Sigmoid colon (tissue), 7 donors: ENCODE results near the gene LILRA5. TPM values are rescaled to one million over a fixed set of nuclear protein-coding genes. Genes with fewer than 3 reads are reported as not detected.
"Not testable (repeated sequence)": the region's sequence is repeated elsewhere in the genome, so short reads cannot be mapped to it uniquely, and the experiment has no call there.

Experiments
- DNase-seq: peaks from one replicate; pipeline ENCODE4 v3.0.0-alpha.2; 2019
- H3K27ac ChIP-seq, 4 donors: fragments of 200-600 bp; sonication (generic); one replicate each; pipeline ENCODE4 v1.5.1; 2016 to 2019; ENCODE audit warnings: mild to moderate bottlenecking in 1 of 4
- H3K27me3 ChIP-seq, 3 donors: fragments of 200-600 bp; sonication (generic); one replicate each; pipeline ENCODE4 v1.5.1; 2019; ENCODE audit warnings: mild to moderate bottlenecking in 1 of 3
- H3K36me3 ChIP-seq, 4 donors: fragments of 200-600 bp; sonication (generic); one replicate each; pipeline ENCODE4 v1.5.1; 2016 to 2019
- H3K4me1 ChIP-seq, 4 donors: fragments of 200-600 bp; sonication (generic); one replicate each; pipeline ENCODE4 v1.5.1; 2017 to 2019
- H3K4me3 ChIP-seq, 4 donors: fragments of 200-600 bp; sonication (generic); one replicate each; pipeline ENCODE4 v1.5.1; 2017 to 2019; ENCODE audit warnings: mild to moderate bottlenecking in 2 of 4, moderate library complexity in 1 of 4
- H3K9me3 ChIP-seq, 4 donors: fragments of 200-600 bp in 3 of 4; sonication (generic) in 3 of 4; one replicate each; pipeline versions ENCODE4 v1.5.1 to v1.6.1; 2013 to 2019
- EP300 ChIP-seq, 4 donors: sonication (generic); formaldehyde crosslinking; IDR thresholded peaks; one replicate each; pipeline ENCODE4 v1.6.1; 2017; ENCODE audit warnings: antibody characterized with exemption in 4 of 4
- POLR2A ChIP-seq, 2 donors: fragments of 450-650 bp; IDR thresholded peaks; one replicate each; pipeline ENCODE4 v1.6.1; 2016; ENCODE audit warnings: antibody characterized with exemption in 2 of 2, mild to moderate bottlenecking in 2 of 2, moderate library complexity in 2 of 2
- POLR2AphosphoS5 ChIP-seq, 4 donors: sonication (generic); formaldehyde crosslinking; IDR thresholded peaks; one replicate each; pipeline ENCODE4 v1.6.1; 2017; ENCODE audit warnings: antibody characterized with exemption in 4 of 4
- WGBS, 2 donors: extraction: QIAGEN DNeasy Blood & Tissue Kit; methylation state at CpG; one replicate each; pipeline ENCODE4 v1.1.7; 2013; 5-methylcytosine and 5-hydroxymethylcytosine counted together
- intact Hi-C: fragments of 100-400 bp; cut with DNase I; formaldehyde crosslinking; loops from one replicate; pipeline ENCODE4 v1.15.1; 2023
- polyA plus RNA-seq, 3 donors: library from polyadenylated mRNA; stranded (reverse); fragments of 200-250 nt; gene quantifications; one replicate each; pipeline ENCODE4 v1.2.3, GENCODE V29; 2013
- total RNA-seq, 4 donors: library from RNA; depleted of rRNA; stranded (reverse); fragments of >200 nt; gene quantifications; one replicate each; pipeline ENCODE4 v1.1.0, GENCODE V29; 2016
- TF ChIP-seq, protein P1 (sequence below), 4 experiments: fragments of 450-650 bp in 3 of 4; fragments of 200-600 bp in 1 of 4; IDR thresholded peaks; one replicate each; pipeline ENCODE4 v1.5.1; 2016 to 2019; ENCODE audit warnings: antibody characterized with exemption in 4 of 4, mild to moderate bottlenecking in 3 of 4, moderate library complexity in 2 of 4
- donor health status: healthy with polysubstance abuse.
- donor health status: Bipolar disorder and iron deficiency.
- donor health status: healthy.

Gene LILRA5
- total and polyA plus RNA-seq, 7 donors: 2.0 to 14.6 (median 5.6) TPM; not detected in 1

DNA sequence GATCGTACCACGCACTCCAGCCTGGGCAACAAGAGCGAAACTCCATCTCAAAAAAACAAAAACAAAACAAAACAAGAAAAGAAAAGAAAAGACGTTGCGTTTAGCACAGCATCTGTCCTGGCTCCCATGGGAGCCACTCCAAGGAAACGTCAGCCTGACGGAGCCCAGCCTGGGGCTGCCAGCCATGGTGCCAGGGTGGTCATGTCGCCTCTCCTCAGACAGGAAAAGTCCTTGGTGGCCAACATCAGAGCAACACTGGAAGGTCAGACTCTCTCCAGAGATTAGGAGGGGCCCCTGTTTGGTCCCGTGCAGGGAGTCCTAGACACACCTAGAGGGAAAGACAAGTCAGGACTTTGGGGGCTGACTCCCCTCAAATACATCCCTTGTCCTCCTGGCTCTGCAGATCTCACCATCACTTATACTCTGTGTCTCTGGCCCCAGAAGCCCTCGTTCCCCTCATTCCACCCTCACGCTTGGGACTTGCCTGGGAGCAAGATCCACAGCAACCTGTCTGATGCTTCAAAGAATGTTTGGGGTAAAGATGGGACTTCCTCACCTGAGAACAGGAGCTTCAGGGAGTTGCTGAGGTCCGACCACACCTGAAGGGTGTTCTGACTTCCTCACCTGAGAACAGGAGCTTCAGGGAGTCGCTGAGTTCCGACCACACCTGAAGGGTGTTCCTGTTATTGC lies 16.7 kb upstream of the LILRA5 start:
- Histone ChIP-seq H3K27me3 (no peaks in the 10 kb centered on the region), H3K36me3 (no peaks in the 10 kb centered on the region), H3K9me3 (no peaks in the 10 kb centered on the region), H3K27ac (no peak overlapping the region), H3K4me1 (no peaks in the 10 kb centered on the region), H3K4me3 (no peak overlapping the region)
- TF ChIP-seq, protein P1, sequence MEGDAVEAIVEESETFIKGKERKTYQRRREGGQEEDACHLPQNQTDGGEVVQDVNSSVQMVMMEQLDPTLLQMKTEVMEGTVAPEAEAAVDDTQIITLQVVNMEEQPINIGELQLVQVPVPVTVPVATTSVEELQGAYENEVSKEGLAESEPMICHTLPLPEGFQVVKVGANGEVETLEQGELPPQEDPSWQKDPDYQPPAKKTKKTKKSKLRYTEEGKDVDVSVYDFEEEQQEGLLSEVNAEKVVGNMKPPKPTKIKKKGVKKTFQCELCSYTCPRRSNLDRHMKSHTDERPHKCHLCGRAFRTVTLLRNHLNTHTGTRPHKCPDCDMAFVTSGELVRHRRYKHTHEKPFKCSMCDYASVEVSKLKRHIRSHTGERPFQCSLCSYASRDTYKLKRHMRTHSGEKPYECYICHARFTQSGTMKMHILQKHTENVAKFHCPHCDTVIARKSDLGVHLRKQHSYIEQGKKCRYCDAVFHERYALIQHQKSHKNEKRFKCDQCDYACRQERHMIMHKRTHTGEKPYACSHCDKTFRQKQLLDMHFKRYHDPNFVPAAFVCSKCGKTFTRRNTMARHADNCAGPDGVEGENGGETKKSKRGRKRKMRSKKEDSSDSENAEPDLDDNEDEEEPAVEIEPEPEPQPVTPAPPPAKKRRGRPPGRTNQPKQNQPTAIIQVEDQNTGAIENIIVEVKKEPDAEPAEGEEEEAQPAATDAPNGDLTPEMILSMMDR (IDR thresholded peaks at IDR 0.05): no peak
- no peak for TF ChIP-seq EP300 (IDR thresholded peaks at IDR 0.05)
- no peak for TF ChIP-seq POLR2A (IDR thresholded peaks at IDR 0.05)
- no peak for TF ChIP-seq POLR2AphosphoS5 (IDR thresholded peaks at IDR 0.05)
- DNase-seq: peak; percentile 36
- 81 to 88% methylated on average over 14 of the region's 14 CpGs for WGBS, 2 donors
- intact Hi-C loops: no loop called here

DNA sequence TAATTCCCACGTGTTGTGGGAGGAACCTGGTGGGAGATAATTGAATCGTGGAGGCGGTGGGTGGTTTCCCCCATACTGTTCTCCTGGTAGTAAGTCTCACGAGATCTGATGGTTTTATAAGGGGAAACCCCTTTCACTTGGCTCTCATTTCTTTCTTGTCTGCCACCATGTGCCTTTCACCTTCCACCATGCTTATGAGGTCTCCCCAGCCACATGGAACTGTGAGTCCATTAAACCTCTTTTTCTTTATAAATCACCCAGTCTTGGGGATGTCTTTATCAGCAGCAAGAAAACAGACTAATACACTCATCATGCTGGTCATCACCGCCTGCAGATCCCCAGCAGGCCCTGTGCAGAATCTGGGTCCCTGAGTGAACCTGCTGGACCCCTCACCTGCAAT lies 15.8 kb upstream of the LILRA5 start:
- H3K4me1 ChIP-seq, H3K9me3 ChIP-seq, DNase-seq, intact Hi-C loops, H3K27me3 ChIP-seq, H3K4me3 ChIP-seq, H3K27ac ChIP-seq, H3K36me3 ChIP-seq: not testable (repeated sequence)
- WGBS, 2 donors: 70 to 73% methylated on average over 5 of the region's 5 CpGs

DNA sequence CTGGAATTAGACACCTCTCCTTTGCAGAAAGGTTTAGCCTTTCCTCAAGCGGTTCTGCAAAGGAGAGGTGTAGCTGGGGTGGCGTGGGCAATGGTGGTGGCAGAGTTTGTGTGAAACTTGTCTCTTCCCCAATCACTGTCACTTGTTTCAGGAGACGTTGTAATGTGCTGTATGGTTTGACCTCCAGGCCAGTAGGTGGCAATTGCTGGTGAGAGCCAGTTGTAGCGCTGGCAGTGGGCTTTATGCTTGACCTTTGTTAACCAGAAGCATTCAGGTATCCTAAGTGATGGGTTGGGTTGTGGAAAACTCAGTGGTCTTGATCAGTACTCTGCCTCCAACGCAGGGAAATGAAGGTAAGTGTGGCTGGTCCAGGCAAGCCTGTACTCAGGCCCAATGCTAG lies 12.7 kb upstream of the LILRA5 start:
- H3K9me3 ChIP-seq: no peaks in the 10 kb centered on the region
- no peaks in the 10 kb centered on the region for H3K36me3 ChIP-seq
- H3K4me3 ChIP-seq: no peak overlapping the region
- H3K27me3 ChIP-seq: peaks cover 0 to 21% (median 0%) of the 10 kb centered on the region in 3 donors
- TF ChIP-seq POLR2AphosphoS5 (IDR thresholded peaks at IDR 0.05) (no peak), POLR2A (IDR thresholded peaks at IDR 0.05) (no peak), EP300 (IDR thresholded peaks at IDR 0.05) (no peak)
- TF ChIP-seq, protein P1 (IDR thresholded peaks at IDR 0.05): no peak
- WGBS, 2 donors: 71 to 73% methylated on average over 5 of the region's 5 CpGs
- H3K27ac ChIP-seq: no peak overlapping the region
- intact Hi-C loops: no loop called here
- DNase-seq: no peak
- H3K4me1 ChIP-seq: no peaks in the 10 kb centered on the region

DNA sequence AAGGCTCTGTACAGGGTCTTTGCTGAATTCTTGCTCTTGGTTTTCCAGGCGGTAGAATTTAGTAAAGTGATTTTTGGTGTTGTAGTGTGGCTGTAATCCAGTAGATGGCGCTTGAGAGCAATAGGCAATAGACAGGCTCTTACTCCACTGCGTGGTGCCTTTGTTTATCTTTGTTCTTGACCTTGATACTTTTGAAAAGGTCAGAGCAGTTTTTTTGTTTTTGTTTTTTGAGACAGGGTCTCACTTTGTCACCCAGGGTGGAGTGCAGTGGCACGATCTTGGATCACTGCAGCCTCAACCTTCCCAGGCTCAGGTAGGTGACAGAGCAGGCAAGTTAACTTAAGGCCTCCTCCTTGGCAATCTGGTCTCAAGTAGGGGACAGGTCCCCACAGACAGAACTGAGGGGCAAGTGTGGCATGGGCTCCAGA lies 12.2 kb upstream of the LILRA5 start:
- no peak overlapping the region for H3K27ac ChIP-seq
- intact Hi-C loops: no loop called here
- no peaks in the 10 kb centered on the region for H3K36me3 ChIP-seq
- DNase-seq: no peak
- peaks cover 0 to 21% (median 0%) of the 10 kb centered on the region in 3 donors for H3K27me3 ChIP-seq
- no peak for TF ChIP-seq EP300 (IDR thresholded peaks at IDR 0.05)
- TF ChIP-seq, protein P1 (IDR thresholded peaks at IDR 0.05): peak in 3 of 4 experiments; percentile 33 to 78 (median 57)
- 5 to 9% methylated on average over 4 of the region's 4 CpGs for WGBS, 2 donors
- H3K4me3 ChIP-seq: no peak overlapping the region
- no peaks in the 10 kb centered on the region for H3K4me1 ChIP-seq
- H3K9me3 ChIP-seq: no peaks in the 10 kb centered on the region

DNA sequence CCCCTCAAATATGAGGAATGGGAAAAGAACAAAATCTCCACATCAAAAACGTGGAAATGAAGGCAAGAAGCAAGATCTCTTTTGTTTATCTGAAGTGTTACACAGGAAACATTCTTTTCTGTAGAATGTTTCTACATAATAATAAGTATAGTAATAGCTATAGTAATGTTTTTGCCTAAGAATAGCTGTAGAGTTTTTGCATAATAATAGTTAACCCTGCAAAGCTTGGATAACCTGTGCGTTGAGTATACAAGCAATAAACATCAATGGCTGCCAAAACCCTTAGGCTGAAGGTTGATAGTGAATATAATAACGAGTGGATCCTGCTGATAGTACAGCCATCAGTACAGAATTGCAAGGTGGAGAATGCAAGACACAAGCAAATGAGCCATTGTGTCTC lies 11.1 kb upstream of the LILRA5 start:
- intact Hi-C loops: no loop called here
- TF ChIP-seq EP300 (IDR thresholded peaks at IDR 0.05) (no peak), POLR2A (IDR thresholded peaks at IDR 0.05) (no peak), POLR2AphosphoS5 (IDR thresholded peaks at IDR 0.05) (no peak)
- TF ChIP-seq, protein P1 (IDR thresholded peaks at IDR 0.05): no peak
- DNase-seq: no peak

DNA sequence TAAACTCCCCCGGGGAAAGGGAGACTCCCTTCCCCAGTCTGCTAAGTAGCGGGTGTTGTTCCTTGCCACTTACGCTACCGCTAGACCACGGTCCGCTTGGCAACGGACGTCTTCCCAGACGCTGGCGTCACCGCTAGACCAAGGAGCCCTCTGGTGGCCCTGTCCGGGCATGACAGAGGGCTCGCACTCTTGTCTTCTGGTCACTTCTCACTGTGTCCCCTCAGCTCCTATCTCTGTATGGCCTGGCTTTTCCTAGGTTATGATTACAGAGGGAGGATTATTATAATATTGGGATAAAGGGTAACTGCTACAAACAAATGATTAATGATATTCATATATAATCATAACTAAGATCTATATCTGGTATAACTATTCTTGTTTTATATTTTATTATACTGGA lies 10.0 kb upstream of the LILRA5 start:
- intact Hi-C loops, H3K4me1 ChIP-seq, H3K9me3 ChIP-seq, H3K4me3 ChIP-seq, H3K27ac ChIP-seq, H3K36me3 ChIP-seq, DNase-seq: not testable (repeated sequence)
- peaks cover 0 to 24% (median 0%) of the 10 kb centered on the region in 3 donors for H3K27me3 ChIP-seq
- 27 to 50% methylated on average over 9 to 10 of the region's 13 CpGs for WGBS, 2 donors

More for the DNA sequence above, 11.1 kb upstream of the LILRA5 start:
- Histone ChIP-seq H3K4me3 (no peak overlapping the region), H3K27ac (no peak overlapping the region), H3K36me3 (no peaks in the 10 kb centered on the region), H3K27me3 (peaks cover 0 to 21% (median 0%) of the 10 kb centered on the region in 3 donors), H3K9me3 (no peaks in the 10 kb centered on the region), H3K4me1 (no peaks in the 10 kb centered on the region)
- WGBS, 2 donors: 14 to 47% methylated on average over 3 of the region's 3 CpGs

DNA sequence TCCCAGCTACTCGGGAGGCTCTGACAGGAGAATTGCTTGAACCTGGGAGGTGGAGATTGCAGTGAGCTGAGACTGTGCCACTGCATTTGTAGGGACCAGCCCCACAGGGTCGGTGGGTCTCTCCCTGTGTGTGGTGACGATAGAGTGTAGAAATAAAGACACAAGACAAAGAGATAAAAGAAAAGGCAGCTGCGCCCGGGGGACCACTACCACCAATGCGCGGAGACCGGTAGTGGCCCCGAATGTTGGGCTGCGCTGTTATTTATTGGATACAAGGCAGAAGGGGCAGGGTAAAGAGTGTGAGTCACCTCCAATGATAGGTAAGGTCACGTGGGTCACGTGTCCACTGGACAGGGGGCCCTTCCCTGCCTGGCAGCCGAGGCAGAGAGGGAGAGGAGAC lies 9.3 kb upstream of the LILRA5 start:
- peak; percentile 24 for DNase-seq
- H3K4me1 ChIP-seq, H3K9me3 ChIP-seq, H3K4me3 ChIP-seq, H3K36me3 ChIP-seq, H3K27ac ChIP-seq, intact Hi-C loops: not testable (repeated sequence)
- WGBS, 2 donors: 87 to 90% methylated on average over 12 of the region's 13 CpGs
- H3K27me3 ChIP-seq: peaks cover 0 to 29% (median 0%) of the 10 kb centered on the region in 3 donors
